Measurements from ENCODE around the gene ANKRD33B. TPM values are rescaled to one million over a fixed set of nuclear protein-coding genes. Genes with fewer than 3 reads are reported as not detected.
A peak's percentile ranks its signal among the peaks of the same experiment; 100 is the strongest.

ANKRD33B gene
- total and polyA plus RNA-seq, 11 donors = 0.98 to 33.8 (median 4.9) TPM

DNA sequence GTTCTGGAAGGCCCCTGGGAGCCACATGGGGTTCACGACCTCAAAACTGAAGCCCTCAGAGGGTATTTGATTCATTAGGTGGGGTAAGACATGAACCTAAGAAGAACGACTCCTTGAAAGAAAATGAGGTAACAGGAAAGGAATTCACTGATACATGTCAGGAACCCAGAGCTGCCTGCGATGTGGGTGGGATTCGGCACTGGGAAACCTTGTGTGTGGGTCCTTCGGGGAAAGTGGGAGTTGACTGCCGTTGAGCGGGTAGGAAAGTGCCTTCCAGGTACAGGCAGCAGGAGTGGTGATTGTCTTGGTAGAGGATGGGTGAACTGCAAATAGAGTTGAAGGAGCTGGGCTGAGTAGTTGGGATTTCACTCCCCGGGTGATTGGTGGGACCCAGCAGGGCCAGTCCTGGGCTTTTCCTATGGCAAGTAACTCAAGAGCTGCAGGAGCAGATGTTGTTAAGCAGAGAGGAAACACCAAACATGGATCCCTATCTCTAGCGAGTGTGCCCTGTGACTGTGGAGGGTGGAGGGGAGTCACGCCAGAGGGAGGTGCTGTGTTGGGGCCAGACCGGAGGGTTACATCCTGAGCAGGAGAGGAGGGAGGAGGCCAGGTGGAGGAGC lies 30.8 kb downstream of the ANKRD33B start:
- Histone ChIP-seq H3K4me1 (peaks cover 3 to 51% (median 37%) of the 10 kb centered on the region in 12 donors), H3K4me3 (no peak overlapping the region), H3K27ac (peak overlapping the region in 11 of 12 donors; percentile 15 to 85 (median 71)), H3K27me3 (no peaks in the 10 kb centered on the region), H3K9me3 (no peaks in the 10 kb centered on the region), H3K36me3 (no peaks in the 10 kb centered on the region)
- TF ChIP-seq, protein P1, sequence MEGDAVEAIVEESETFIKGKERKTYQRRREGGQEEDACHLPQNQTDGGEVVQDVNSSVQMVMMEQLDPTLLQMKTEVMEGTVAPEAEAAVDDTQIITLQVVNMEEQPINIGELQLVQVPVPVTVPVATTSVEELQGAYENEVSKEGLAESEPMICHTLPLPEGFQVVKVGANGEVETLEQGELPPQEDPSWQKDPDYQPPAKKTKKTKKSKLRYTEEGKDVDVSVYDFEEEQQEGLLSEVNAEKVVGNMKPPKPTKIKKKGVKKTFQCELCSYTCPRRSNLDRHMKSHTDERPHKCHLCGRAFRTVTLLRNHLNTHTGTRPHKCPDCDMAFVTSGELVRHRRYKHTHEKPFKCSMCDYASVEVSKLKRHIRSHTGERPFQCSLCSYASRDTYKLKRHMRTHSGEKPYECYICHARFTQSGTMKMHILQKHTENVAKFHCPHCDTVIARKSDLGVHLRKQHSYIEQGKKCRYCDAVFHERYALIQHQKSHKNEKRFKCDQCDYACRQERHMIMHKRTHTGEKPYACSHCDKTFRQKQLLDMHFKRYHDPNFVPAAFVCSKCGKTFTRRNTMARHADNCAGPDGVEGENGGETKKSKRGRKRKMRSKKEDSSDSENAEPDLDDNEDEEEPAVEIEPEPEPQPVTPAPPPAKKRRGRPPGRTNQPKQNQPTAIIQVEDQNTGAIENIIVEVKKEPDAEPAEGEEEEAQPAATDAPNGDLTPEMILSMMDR (IDR thresholded peaks at IDR 0.05) = no peak
- no peak for TF ChIP-seq POLR2A (IDR thresholded peaks at IDR 0.05)
- intact Hi-C loops (cut with DNase I) = no loop called here
- no peak for DNase-seq
- ATAC-seq = peak in 1 of 4 donors; percentile 9
- 75 to 89% (median 83%) methylated on average over 11 of the region's 11 CpGs for WGBS, 4 donors

DNA sequence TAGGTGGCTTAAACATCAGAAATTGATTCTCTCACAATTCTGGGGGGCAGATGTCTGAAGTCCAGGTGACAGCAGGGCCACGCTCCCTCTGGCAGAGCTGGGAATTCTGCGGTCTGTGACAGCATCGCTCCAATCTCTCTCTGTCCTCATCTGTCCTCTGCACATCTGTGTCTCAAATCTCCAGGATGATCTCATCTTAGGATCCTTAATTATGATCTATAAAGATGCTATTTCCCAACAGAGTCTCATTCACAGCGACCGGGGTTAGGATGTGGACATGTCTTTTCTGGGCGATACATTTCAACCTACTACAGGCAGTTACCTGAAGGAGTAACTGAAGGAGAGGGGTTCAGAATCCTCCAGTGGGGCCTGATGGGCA lies 31.4 kb downstream of the ANKRD33B start:
- Histone ChIP-seq H3K36me3 (no peaks in the 10 kb centered on the region), H3K4me1 (peaks cover 3 to 54% (median 37%) of the 10 kb centered on the region in 12 donors), H3K27ac (peak overlapping the region; percentile 6 to 85 (median 71)), H3K9me3 (no peaks in the 10 kb centered on the region), H3K4me3 (peak overlapping the region in 8 of 12 donors; percentile 22 to 47 (median 30)), H3K27me3 (no peaks in the 10 kb centered on the region)
- ATAC-seq (peak in 3 of 4 donors; percentile 6 to 36 (median 18)), DNase-seq (no peak)
- intact Hi-C loops (cut with DNase I) = no loop called here
- no peak for TF ChIP-seq POLR2A (IDR thresholded peaks at IDR 0.05)
- TF ChIP-seq, protein P1 (IDR thresholded peaks at IDR 0.05) = no peak
- WGBS, 4 donors = 57 to 85% (median 68%) methylated on average over 6 of the region's 6 CpGs

DNA sequence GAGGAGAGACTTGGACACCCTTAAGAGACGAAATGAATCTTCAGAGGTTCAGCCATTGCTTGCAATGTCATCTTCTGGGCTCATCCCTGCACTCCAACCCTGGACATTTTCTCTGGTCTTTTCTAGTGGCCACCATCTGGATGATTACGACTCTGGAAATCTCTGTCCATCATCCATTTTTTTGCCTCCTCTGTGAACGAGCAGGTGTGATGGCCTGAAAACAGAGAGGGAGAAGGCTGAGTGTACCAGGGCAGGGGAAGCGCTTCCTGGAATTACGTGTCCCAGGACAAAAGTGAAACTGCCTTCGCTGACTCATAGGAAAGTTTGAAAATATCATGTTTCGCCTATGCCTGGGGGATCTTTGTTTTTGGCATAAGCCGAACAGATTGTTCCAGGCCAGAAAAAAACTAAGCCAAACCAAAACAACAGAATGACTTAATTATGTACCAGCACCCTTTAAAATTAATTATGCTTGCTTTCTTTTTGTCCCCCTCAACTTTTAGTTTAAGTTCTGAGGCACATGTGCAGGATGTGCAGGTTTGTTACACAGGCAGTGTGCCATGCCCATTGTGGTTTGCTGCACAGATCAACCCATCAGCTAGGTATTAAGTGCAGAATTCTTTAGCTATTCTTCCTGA lies 31.9 kb downstream of the ANKRD33B start:
- TF ChIP-seq, protein P1 (IDR thresholded peaks at IDR 0.05) = no peak
- TF ChIP-seq POLR2A (IDR thresholded peaks at IDR 0.05) = no peak
- intact Hi-C loops (cut with DNase I) = no loop called here
- WGBS, 4 donors = 32 to 46% (median 43%) methylated on average over 8 of the region's 8 CpGs
- peak in 3 of 5 donors; percentile 48 to 64 (median 61) for DNase-seq
- ATAC-seq = peak; percentile 70 to 89 (median 82)
- Histone ChIP-seq H3K4me3 (peak overlapping the region in 9 of 12 donors; percentile 17 to 47 (median 28)), H3K9me3 (no peaks in the 10 kb centered on the region), H3K27me3 (no peaks in the 10 kb centered on the region), H3K27ac (peak overlapping the region; percentile 6 to 85 (median 71)), H3K4me1 (peaks cover 0 to 54% (median 39%) of the 10 kb centered on the region in 12 donors), H3K36me3 (no peaks in the 10 kb centered on the region)

DNA sequence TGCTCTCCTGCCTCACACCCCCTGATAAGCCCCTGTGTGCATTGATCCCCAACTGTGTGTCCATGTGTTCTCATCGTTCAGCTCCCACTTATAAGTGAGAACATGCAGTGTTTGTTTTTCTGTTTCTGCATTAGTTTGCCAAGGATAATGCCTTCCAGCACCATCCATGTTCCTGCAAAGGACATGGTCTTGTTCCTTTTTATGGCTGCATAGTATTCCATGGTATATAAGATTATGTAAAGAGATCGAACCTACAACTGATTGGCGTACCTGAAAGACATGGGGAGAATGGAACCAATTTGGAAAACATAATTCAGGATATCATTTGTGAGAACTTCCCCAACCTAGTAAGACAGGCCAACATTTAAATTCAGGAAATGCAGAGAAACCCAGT lies 32.4 kb downstream of the ANKRD33B start:
- intact Hi-C loops (cut with DNase I) = no loop called here
- Histone ChIP-seq H3K9me3 (no peaks in the 10 kb centered on the region), H3K4me3 (peak overlapping the region in 9 of 12 donors; percentile 17 to 47 (median 28)), H3K27me3 (no peaks in the 10 kb centered on the region), H3K4me1 (peaks cover 0 to 54% (median 39%) of the 10 kb centered on the region in 12 donors), H3K27ac (peak overlapping the region in 11 of 12 donors; percentile 54 to 85 (median 71)), H3K36me3 (no peaks in the 10 kb centered on the region)
- TF ChIP-seq, protein P1 (IDR thresholded peaks at IDR 0.05) = no peak
- TF ChIP-seq POLR2A (IDR thresholded peaks at IDR 0.05) = no peak
- 87 to 97% (median 93%) methylated on average over 3 of the region's 3 CpGs for WGBS, 4 donors
- DNase-seq = no peak
- no peak for ATAC-seq

All from heart left ventricle (tissue), 16 donors.